Left ventricle myocardium inferior (tissue), 1 donor: Measurements from ENCODE around the gene PARVB. TPM values are rescaled to one million over a fixed set of nuclear protein-coding genes. Genes with fewer than 3 reads are reported as not detected.

ENCODE experiments used
- DNase-seq: peaks from one replicate; pipeline ENCODE4 v3.0.0-alpha.2; 2020
- H3K27ac ChIP-seq: fragments of 200-600 bp; replicated peaks from 2 replicates; pipeline ENCODE4 v1.8.0; 2021
- H3K27me3 ChIP-seq: fragments of 200-600 bp; 2 replicates; pipeline ENCODE4 v1.8.0; 2021; ENCODE audit warnings: low read depth
- H3K36me3 ChIP-seq: fragments of 200-600 bp; 2 replicates; pipeline ENCODE4 v1.8.0; 2021
- H3K4me1 ChIP-seq: fragments of 200-600 bp; 2 replicates; pipeline ENCODE4 v1.8.0; 2021
- H3K4me3 ChIP-seq: fragments of 200-600 bp; 2 replicates; pipeline ENCODE4 v1.8.0; 2021; ENCODE audit warnings: mild to moderate bottlenecking, moderate library complexity
- H3K9me3 ChIP-seq: fragments of 200-600 bp; replicated peaks from 2 replicates; pipeline ENCODE4 v1.8.0; 2021
- intact Hi-C: fragments of 100-400 bp; cut with micrococcal nuclease; formaldehyde crosslinking; loops from one replicate; pipeline ENCODE4 v1.11.0; 2022
- total RNA-seq: library from RNA; stranded (reverse); fragmentation: NEBNext Ultra II Directional; extraction: Animal tissue kit (Norgen Biotek cat#: 25700); gene quantifications from one replicate; pipeline ENCODE4 v1.2.1, GENCODE V29; 2021
- TF ChIP-seq, protein P1 (sequence below): fragments of 200-600 bp; IDR thresholded peaks from 2 replicates; pipeline ENCODE4 v1.8.0; 2021; ENCODE audit warnings: antibody characterized with exemption, mild to moderate bottlenecking, borderline replicate concordance
- donor health status: DM: no; HTN: yes; CAD: no; lungs with severe emphysema.

Gene PARVB
- total RNA-seq, 1 donor from 2014 or later: 155 TPM

DNA sequence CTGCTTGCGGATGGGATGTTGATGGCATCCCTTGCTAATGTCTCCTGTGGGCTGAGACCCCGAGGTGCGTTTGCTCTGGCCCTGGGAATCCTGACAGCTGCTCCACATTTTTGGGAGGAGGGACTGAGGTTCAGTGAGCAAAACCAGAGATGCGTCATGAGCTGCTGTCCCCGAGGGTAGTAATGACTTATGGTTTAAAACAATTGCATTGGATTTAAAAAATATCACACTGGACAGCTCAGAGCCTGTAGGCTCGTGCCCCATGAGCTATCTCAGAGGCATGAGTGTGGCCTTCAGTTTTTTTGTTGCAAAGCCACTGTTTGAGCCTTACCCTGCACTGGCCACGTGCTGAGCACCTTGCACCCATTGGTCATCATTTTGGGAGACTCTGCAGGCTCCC lies 135.7 kb downstream of the PARVB start:
- DNase-seq: no peak
- TF ChIP-seq, protein P1, sequence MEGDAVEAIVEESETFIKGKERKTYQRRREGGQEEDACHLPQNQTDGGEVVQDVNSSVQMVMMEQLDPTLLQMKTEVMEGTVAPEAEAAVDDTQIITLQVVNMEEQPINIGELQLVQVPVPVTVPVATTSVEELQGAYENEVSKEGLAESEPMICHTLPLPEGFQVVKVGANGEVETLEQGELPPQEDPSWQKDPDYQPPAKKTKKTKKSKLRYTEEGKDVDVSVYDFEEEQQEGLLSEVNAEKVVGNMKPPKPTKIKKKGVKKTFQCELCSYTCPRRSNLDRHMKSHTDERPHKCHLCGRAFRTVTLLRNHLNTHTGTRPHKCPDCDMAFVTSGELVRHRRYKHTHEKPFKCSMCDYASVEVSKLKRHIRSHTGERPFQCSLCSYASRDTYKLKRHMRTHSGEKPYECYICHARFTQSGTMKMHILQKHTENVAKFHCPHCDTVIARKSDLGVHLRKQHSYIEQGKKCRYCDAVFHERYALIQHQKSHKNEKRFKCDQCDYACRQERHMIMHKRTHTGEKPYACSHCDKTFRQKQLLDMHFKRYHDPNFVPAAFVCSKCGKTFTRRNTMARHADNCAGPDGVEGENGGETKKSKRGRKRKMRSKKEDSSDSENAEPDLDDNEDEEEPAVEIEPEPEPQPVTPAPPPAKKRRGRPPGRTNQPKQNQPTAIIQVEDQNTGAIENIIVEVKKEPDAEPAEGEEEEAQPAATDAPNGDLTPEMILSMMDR: no peak
- peaks cover 83% of the 10 kb centered on the region for H3K36me3 ChIP-seq
- intact Hi-C loops: no loop called here
- no peaks in the 10 kb centered on the region for H3K27me3 ChIP-seq
- no peak overlapping the region for H3K27ac ChIP-seq
- no peak overlapping the region for H3K4me3 ChIP-seq
- H3K9me3 ChIP-seq: no peaks in the 10 kb centered on the region
- H3K4me1 ChIP-seq: peaks cover 4% of the 10 kb centered on the region

GRCh38 chr22:44160421-44160820 lies 136.3 kb downstream of the PARVB start:
- Histone ChIP-seq H3K27me3 (no peaks in the 10 kb centered on the region), H3K36me3 (peaks cover 85% of the 10 kb centered on the region), H3K4me3 (no peak overlapping the region), H3K27ac (no peak overlapping the region), H3K9me3 (no peaks in the 10 kb centered on the region), H3K4me1 (peaks cover 4% of the 10 kb centered on the region)
- intact Hi-C loops: no loop called here
- DNase-seq: no peak
- TF ChIP-seq, protein P1: no peak

GRCh38 chr22:44161673-44162072 lies 137.6 kb downstream of the PARVB start:
- intact Hi-C loops: no loop called here
- no peaks in the 10 kb centered on the region for H3K27me3 ChIP-seq
- H3K4me1 ChIP-seq: peaks cover 4% of the 10 kb centered on the region
- H3K27ac ChIP-seq: no peak overlapping the region
- no peaks in the 10 kb centered on the region for H3K9me3 ChIP-seq
- TF ChIP-seq, protein P1: no peak
- peak; percentile 4 for DNase-seq
- H3K4me3 ChIP-seq: no peak overlapping the region
- peaks cover 89% of the 10 kb centered on the region for H3K36me3 ChIP-seq

- Histone ChIP-seq H3K4me1 (peaks cover 4% of the 10 kb centered on the region), H3K27me3 (no peaks in the 10 kb centered on the region), H3K27ac (no peak overlapping the region), H3K36me3 (peaks cover 89% of the 10 kb centered on the region), H3K9me3 (no peaks in the 10 kb centered on the region), H3K4me3 (no peak overlapping the region)
- intact Hi-C loops: no loop called here
- TF ChIP-seq, protein P1: no peak
- peak; percentile 5 for DNase-seq
Observed at GRCh38 chr22:44162960-44163359, 138.9 kb downstream of the PARVB start.

- no peak overlapping the region for H3K4me3 ChIP-seq
- H3K4me1 ChIP-seq: peaks cover 4% of the 10 kb centered on the region
- H3K27me3 ChIP-seq: no peaks in the 10 kb centered on the region
- DNase-seq: peak; percentile 7
- peaks cover 89% of the 10 kb centered on the region for H3K36me3 ChIP-seq
- TF ChIP-seq, protein P1: no peak
- intact Hi-C loops: no loop called here
- no peaks in the 10 kb centered on the region for H3K9me3 ChIP-seq
- H3K27ac ChIP-seq: no peak overlapping the region
Observed at GRCh38 chr22:44163536-44163935, 139.4 kb downstream of the PARVB start.

DNA sequence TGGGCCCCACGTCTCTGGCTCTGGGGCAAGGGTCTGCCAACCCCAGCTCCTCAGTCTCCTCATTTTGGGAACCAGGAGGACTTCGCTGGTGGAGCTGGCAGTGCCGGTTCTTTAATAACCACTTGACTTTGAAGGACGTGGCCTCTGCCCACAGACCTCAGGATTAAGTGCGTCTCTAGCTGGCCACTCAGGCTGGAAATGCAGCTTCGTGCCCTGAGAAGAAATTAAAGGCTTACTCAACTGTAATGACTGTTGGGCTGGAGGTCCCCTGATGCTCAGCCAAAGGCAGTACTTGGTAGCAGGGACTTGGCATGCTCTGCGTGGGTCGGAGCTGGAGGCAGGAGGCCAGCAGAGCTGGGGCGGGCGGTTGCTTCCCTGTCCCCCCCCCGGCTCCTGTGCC lies 139.9 kb downstream of the PARVB start:
- TF ChIP-seq, protein P1: no peak
- Histone ChIP-seq H3K9me3 (no peaks in the 10 kb centered on the region), H3K4me1 (peaks cover 4% of the 10 kb centered on the region), H3K27me3 (no peaks in the 10 kb centered on the region), H3K4me3 (no peak overlapping the region), H3K36me3 (peaks cover 88% of the 10 kb centered on the region), H3K27ac (no peak overlapping the region)
- intact Hi-C loops: no loop called here
- DNase-seq: peak; percentile 2
